Measurements from ENCODE around the gene LILRB4.
"Not testable (repeated sequence)": the region's sequence is repeated elsewhere in the genome, so short reads cannot be mapped to it uniquely, and the experiment has no call there.

LILRB4 gene

GRCh38 chr19:54650108-54650655, 12.6 kb upstream of the LILRB4 start:
- no peak for DNase-seq

GRCh38 chr19:54653181-54653809, 9.5 kb upstream of the LILRB4 start:
- no peak for DNase-seq

- DNase-seq: no peak
Measured at GRCh38 chr19:54654447-54655321, 8.1 kb upstream of the LILRB4 start.

GRCh38 chr19:54659300-54659699, 3.5 kb upstream of the LILRB4 start:
- DNase-seq: no peak

GRCh38 chr19:54660306-54660705, 2.5 kb upstream of the LILRB4 start:
- no peak for DNase-seq

- no peak for DNase-seq
Measured at GRCh38 chr19:54660964-54661363, 1.8 kb upstream of the LILRB4 start.

- no peak for DNase-seq
Measured at GRCh38 chr19:54661846-54662481, 821 bp upstream of the LILRB4 start.

- DNase-seq: no peak
Measured at GRCh38 chr19:54665530-54665929, 2.7 kb downstream of the LILRB4 start.

- DNase-seq: no peak
Measured at GRCh38 chr19:54667217-54667616, 4.4 kb downstream of the LILRB4 start.

GRCh38 chr19:54668353-54668752, 5.6 kb downstream of the LILRB4 start:
- DNase-seq: no peak

- DNase-seq: no peak
Measured at GRCh38 chr19:54670576-54671357, 8.0 kb downstream of the LILRB4 start.

GRCh38 chr19:54673222-54673621, 10.4 kb downstream of the LILRB4 start:
- DNase-seq: no peak

GRCh38 chr19:54674021-54674617, 11.3 kb downstream of the LILRB4 start:
- DNase-seq: no peak

- DNase-seq: not testable (repeated sequence)
Measured at GRCh38 chr19:54676210-54676834, 13.5 kb downstream of the LILRB4 start.

- DNase-seq: no peak
Measured at GRCh38 chr19:54677217-54677616, 14.4 kb downstream of the LILRB4 start.

GRCh38 chr19:54681596-54681995, 18.8 kb downstream of the LILRB4 start:
- not testable (repeated sequence) for DNase-seq

- no peak for DNase-seq
Measured at GRCh38 chr19:54682306-54682856, 19.6 kb downstream of the LILRB4 start.

- no peak for DNase-seq
Measured at GRCh38 chr19:54684527-54684926, 21.7 kb downstream of the LILRB4 start.

- DNase-seq: no peak
Measured at GRCh38 chr19:54691582-54692297, 29.0 kb downstream of the LILRB4 start.

- DNase-seq: no peak
Measured at GRCh38 chr19:54692298-54692615, 29.5 kb downstream of the LILRB4 start.

- no peak for DNase-seq
Measured at GRCh38 chr19:54694648-54695047, 31.9 kb downstream of the LILRB4 start.
